ENCODE measurements around the gene KCNAB1.

The KCNAB1 gene

GRCh38 chr3:156172536-156172935 is 52.2 kb downstream of the KCNAB1 start:
- H3K79me2 ChIP-seq (ENCODE audit: low read length), result no peaks in the 10 kb centered on the region
- no peak overlapping the region for H2AFZ ChIP-seq (ENCODE audit: low read length)
- no peaks in the 10 kb centered on the region for H3K9me3 ChIP-seq (replicated peaks; ENCODE audit: insufficient read depth, low read length)
- no peaks in the 10 kb centered on the region for H3F3A ChIP-seq (ENCODE audit: insufficient read depth, low read length)
- no peaks in the 10 kb centered on the region for H3K9me2 ChIP-seq (replicated peaks; ENCODE audit: insufficient read depth, low read length)
- no peaks in the 10 kb centered on the region for H3K36me3 ChIP-seq (replicated peaks; ENCODE audit: insufficient read depth, low read length)
- H3K4me3 ChIP-seq (ENCODE audit: low read length), result no peak overlapping the region
- H3K4me1 ChIP-seq (ENCODE audit: low read length), result no peaks in the 10 kb centered on the region
- no peaks in the 10 kb centered on the region for H4K20me1 ChIP-seq (ENCODE audit: insufficient read depth, low read length)
- no peak overlapping the region for H3K9ac ChIP-seq (ENCODE audit: low read length)
- no peaks in the 10 kb centered on the region for H3K27me3 ChIP-seq (replicated peaks; ENCODE audit: insufficient read depth, low read length)
- H3K4me2 ChIP-seq (ENCODE audit: low read depth, low read length), result no peak overlapping the region
- TF ChIP-seq, protein P1, sequence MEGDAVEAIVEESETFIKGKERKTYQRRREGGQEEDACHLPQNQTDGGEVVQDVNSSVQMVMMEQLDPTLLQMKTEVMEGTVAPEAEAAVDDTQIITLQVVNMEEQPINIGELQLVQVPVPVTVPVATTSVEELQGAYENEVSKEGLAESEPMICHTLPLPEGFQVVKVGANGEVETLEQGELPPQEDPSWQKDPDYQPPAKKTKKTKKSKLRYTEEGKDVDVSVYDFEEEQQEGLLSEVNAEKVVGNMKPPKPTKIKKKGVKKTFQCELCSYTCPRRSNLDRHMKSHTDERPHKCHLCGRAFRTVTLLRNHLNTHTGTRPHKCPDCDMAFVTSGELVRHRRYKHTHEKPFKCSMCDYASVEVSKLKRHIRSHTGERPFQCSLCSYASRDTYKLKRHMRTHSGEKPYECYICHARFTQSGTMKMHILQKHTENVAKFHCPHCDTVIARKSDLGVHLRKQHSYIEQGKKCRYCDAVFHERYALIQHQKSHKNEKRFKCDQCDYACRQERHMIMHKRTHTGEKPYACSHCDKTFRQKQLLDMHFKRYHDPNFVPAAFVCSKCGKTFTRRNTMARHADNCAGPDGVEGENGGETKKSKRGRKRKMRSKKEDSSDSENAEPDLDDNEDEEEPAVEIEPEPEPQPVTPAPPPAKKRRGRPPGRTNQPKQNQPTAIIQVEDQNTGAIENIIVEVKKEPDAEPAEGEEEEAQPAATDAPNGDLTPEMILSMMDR (IDR thresholded peaks at IDR 0.05; ENCODE audit: low read length), result no peak
- no peak for DNase-seq
- H3K27ac ChIP-seq (ENCODE audit: low read length), result no peak overlapping the region

DNA sequence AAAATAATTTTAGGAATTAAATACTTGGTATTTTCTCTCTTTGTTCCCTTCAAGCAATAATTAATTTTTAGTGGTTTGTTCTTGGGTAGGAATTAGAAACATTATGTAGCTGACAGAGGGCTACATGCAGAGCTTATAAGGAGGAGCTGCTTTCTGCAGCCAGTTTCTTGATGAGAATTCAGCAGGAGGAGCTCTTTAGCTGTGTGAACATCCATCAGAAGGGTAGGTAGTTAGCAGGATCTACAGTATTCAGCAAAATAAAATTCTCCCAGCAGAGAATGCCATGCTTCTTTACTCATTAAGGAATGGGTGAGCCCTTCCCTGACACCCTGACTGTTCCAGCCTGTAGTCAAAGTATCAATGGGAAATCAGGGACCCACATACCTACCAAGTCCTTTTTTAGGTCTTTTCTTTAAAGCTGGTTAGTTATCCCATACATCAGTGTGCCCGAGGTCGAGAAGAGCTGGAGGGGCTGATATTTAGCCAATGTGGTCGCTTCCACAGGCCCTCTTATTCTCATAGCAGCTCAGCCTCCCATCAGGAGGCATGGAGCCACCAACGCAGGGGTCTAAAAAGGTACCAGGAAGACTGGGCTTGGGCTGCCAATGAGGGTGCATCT is 54.0 kb downstream of the KCNAB1 start:
- TF ChIP-seq, protein P1 (IDR thresholded peaks at IDR 0.05; ENCODE audit: low read length), result peak; percentile 42
- no peak for TF ChIP-seq EZH2 (optimal IDR thresholded peaks at IDR 0.05; ENCODE audit: low read depth, low read length)
- no peaks in the 10 kb centered on the region for H3K9me2 ChIP-seq (replicated peaks; ENCODE audit: insufficient read depth, low read length)
- no peaks in the 10 kb centered on the region for H3K4me1 ChIP-seq (ENCODE audit: low read length)
- H3K9ac ChIP-seq (ENCODE audit: low read length), result no peak overlapping the region
- peak; percentile 64 for DNase-seq
- no peaks in the 10 kb centered on the region for H3K79me2 ChIP-seq (ENCODE audit: low read length)
- peak overlapping the region; percentile 36; the same call in 1 of the 2 replicates for H2AFZ ChIP-seq (ENCODE audit: low read length)
- H3K36me3 ChIP-seq (replicated peaks; ENCODE audit: insufficient read depth, low read length), result no peaks in the 10 kb centered on the region
- H3K27me3 ChIP-seq (replicated peaks; ENCODE audit: insufficient read depth, low read length), result no peaks in the 10 kb centered on the region
- H3F3A ChIP-seq (ENCODE audit: insufficient read depth, low read length), result no peaks in the 10 kb centered on the region
- H3K27ac ChIP-seq (ENCODE audit: low read length), result no peak overlapping the region
- H4K20me1 ChIP-seq (ENCODE audit: insufficient read depth, low read length), result no peaks in the 10 kb centered on the region
- H3K4me3 ChIP-seq (ENCODE audit: low read length), result peak overlapping the region; percentile 26
- H3K9me3 ChIP-seq (replicated peaks; ENCODE audit: insufficient read depth, low read length), result no peaks in the 10 kb centered on the region
- H3K4me2 ChIP-seq (ENCODE audit: low read depth, low read length), result peak overlapping the region; percentile 34

DNA sequence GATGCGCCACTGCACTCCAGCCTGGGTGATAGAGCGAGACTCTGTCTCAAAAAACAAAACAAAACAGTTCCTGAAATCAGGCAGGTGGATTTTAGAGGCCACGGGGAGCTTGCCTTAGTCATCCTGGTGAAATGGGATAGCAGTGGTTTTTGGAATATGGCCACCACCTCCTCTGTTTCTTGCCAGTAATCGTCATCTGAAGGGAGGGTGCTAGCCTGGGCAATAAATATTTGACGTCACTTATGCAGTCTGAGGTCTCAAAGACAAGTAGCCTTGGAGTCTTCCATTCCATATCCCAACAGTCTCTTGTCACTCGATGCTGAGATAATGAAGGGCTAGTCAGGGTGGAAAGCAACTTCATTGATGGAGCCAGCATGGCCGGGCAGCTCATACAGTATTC is 55.2 kb downstream of the KCNAB1 start:
- Histone ChIP-seq H3K4me1 (ENCODE audit: low read length) (no peaks in the 10 kb centered on the region), H3K79me2 (ENCODE audit: low read length) (no peaks in the 10 kb centered on the region), H4K20me1 (ENCODE audit: insufficient read depth, low read length) (no peaks in the 10 kb centered on the region), H3K9ac (ENCODE audit: low read length) (no peak overlapping the region), H2AFZ (ENCODE audit: low read length) (no peak overlapping the region), H3K9me3 (replicated peaks; ENCODE audit: insufficient read depth, low read length) (no peaks in the 10 kb centered on the region), H3K4me2 (ENCODE audit: low read depth, low read length) (no peak overlapping the region), H3K27ac (ENCODE audit: low read length) (no peak overlapping the region), H3K36me3 (replicated peaks; ENCODE audit: insufficient read depth, low read length) (no peaks in the 10 kb centered on the region), H3K27me3 (replicated peaks; ENCODE audit: insufficient read depth, low read length) (no peaks in the 10 kb centered on the region), H3K9me2 (replicated peaks; ENCODE audit: insufficient read depth, low read length) (no peaks in the 10 kb centered on the region), H3F3A (ENCODE audit: insufficient read depth, low read length) (no peaks in the 10 kb centered on the region), H3K4me3 (ENCODE audit: low read length) (no peak overlapping the region)
- no peak for TF ChIP-seq EZH2 (optimal IDR thresholded peaks at IDR 0.05; ENCODE audit: low read depth, low read length)
- TF ChIP-seq EZH2phosphoT487 (IDR thresholded peaks at IDR 0.05; ENCODE audit: low read length), result no peak
- TF ChIP-seq, protein P1 (IDR thresholded peaks at IDR 0.05; ENCODE audit: low read length), result no peak
- no peak for DNase-seq
